Adrenal gland (tissue), 12 donors: ENCODE measurements around the gene ABLIM1. TPM values are rescaled to one million over a fixed set of nuclear protein-coding genes. Genes with fewer than 3 reads are reported as not detected.

Experiments used
- DNase-seq, 7 donors: peaks; one replicate each; pipeline ENCODE4 v3.0.0-alpha.2; 2019 to 2020
- H3K27ac ChIP-seq, 5 donors: fragments of 200-600 bp; sonication (generic) in 4 of 5; 1 replicate in 3 of 5; 2 replicates in 2 of 5; pipeline versions ENCODE4 v1.5.1 to v1.8.0; 2016 to 2020; ENCODE audit warnings: mild to moderate bottlenecking in 1 of 5
- H3K27me3 ChIP-seq: fragments of 200-600 bp; 2 replicates; pipeline ENCODE4 v1.8.0; 2021
- H3K36me3 ChIP-seq, 2 donors: fragments of 200-600 bp; replicated peaks in 1 of 2; 1 replicate in 1 of 2; 2 replicates in 1 of 2; pipeline versions ENCODE4 v1.5.1 to v1.8.0; 2018 to 2022
- H3K4me1 ChIP-seq, 2 donors: fragments of 200-600 bp; replicated peaks in 1 of 2; 1 replicate in 1 of 2; 2 replicates in 1 of 2; pipeline versions ENCODE4 v1.5.1 to v1.8.0; 2018 to 2021
- H3K4me3 ChIP-seq, 4 donors: fragments of 200-600 bp; sonication (generic) in 3 of 4; one replicate each; pipeline ENCODE4 v1.5.1; 2016 to 2018
- H3K9me3 ChIP-seq, 3 donors: fragments of 200-600 bp; sonication (generic) in 1 of 3; replicated peaks in 1 of 3; 1 replicate in 2 of 3; 2 replicates in 1 of 3; pipeline versions ENCODE4 v1.5.1 to v1.8.0; 2016 to 2021
- POLR2A ChIP-seq, 2 donors: fragments of 450-650 bp; IDR thresholded peaks; one replicate each; pipeline ENCODE4 v1.6.1; 2017; ENCODE audit warnings: antibody characterized with exemption in 2 of 2, mild to moderate bottlenecking in 2 of 2, moderate library complexity in 1 of 2
- WGBS, 4 donors: extraction: QIAGEN DNeasy Blood & Tissue Kit in 2 of 4; methylation state at CpG; one replicate each; pipeline versions ENCODE4 v1.1.5 to v1.1.7; 2013 to 2017; 5-methylcytosine and 5-hydroxymethylcytosine counted together
- intact Hi-C, 2 donors: fragments of 100-400 bp; cut with DNase I; formaldehyde crosslinking; loops; one replicate each; pipeline versions ENCODE4 v1.14.1 to v1.15.0; 2022 to 2023
- polyA plus RNA-seq, 3 donors: library from polyadenylated mRNA; stranded (reverse); fragments of 200-250 nt in 2 of 3; fragments of 350-450 nt in 1 of 3; fragmentation: Illumina TruSeq in 1 of 3; extraction: RNeasy Lipid Tissue Mini Kit (QIAGEN cat#74804) in 1 of 3; gene quantifications; one replicate each; pipeline ENCODE4 v1.2.3, GENCODE V29; 2013 to 2014
- total RNA-seq, 9 donors: library from RNA; depleted of rRNA in 4 of 9; stranded (reverse); fragments of >200 nt in 4 of 9; fragments of 120-200 nt in 1 of 9; fragmentation: NEBNext Ultra II Directional in 1 of 9; extraction: Animal tissue kit (Norgen Biotek cat#: 25700) in 1 of 9; gene quantifications; one replicate each; pipeline versions ENCODE4 v1.1.0 to v1.2.4, GENCODE V29; 2013 to 2023
- TF ChIP-seq, protein P1 (sequence below), 6 experiments: fragments of 450-650 bp in 4 of 6; fragments of 200-600 bp in 2 of 6; sonication (generic) in 1 of 6; IDR thresholded peaks; 1 replicate in 5 of 6; 2 replicates in 1 of 6; pipeline versions ENCODE4 v1.5.1 to v1.8.0; 2016 to 2021; ENCODE audit warnings: antibody characterized with exemption in 6 of 6, mild to moderate bottlenecking in 2 of 6, moderate library complexity in 1 of 6
- donor health status: healthy with polysubstance abuse.
- donor health status: Bipolar disorder and iron deficiency.
- donor health status: DM: yes; HTN: yes; CAD: no.
- donor health status: DM: no; HTN: no; CAD: no.
- donor health status: DM: no; HTN: no; CAD: no.
- donor health status: DM: yes; HTN: yes; CAD: no.

Gene ABLIM1
- total and polyA plus RNA-seq, 12 donors, result 7.9 to 430 (median 185) TPM

DNA sequence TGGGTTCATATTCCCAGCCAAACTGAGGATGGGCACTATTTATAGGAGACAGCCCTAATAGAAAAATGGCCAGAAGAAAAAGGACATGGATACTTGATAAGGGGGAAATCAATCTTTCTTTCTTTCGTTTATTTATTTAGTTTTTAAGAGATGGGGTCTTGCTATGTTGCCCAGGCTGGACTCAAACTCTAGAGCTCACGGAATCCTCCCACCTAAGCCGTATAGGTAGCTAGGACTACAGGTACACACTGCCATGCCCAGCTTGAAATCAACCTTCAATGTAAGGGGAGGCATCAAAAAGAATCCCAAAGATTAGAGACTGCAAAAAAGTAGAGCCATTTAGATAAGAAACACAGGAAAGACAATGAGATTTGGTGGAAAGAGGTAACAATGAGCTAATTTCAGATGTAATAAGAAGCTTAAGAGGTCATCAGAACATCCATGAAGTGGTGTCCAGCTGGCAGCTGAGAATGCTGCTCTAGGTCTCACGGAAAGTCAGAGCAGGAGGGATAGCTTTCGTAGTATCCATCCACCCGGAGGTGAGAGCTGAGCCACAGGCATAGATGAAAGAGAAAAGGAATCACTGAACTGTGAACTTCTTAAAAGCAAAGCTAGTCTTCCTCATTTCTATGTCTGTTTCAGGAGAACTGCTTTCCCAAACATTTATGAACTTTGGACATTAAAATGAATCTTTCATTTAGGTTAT is 10.5 kb upstream of the ABLIM1 start:
- H3K4me1 ChIP-seq, result peaks cover 9 to 24% of the 10 kb centered on the region in 2 donors
- no peaks in the 10 kb centered on the region for H3K9me3 ChIP-seq
- H3K4me3 ChIP-seq, result no peak overlapping the region
- no peaks in the 10 kb centered on the region for H3K27me3 ChIP-seq
- intact Hi-C loops, result no loop called here
- no peak overlapping the region for H3K27ac ChIP-seq
- 89 to 93% (median 90%) methylated on average over 6 of the region's 6 CpGs for WGBS, 4 donors
- TF ChIP-seq POLR2A (IDR thresholded peaks at IDR 0.05), result no peak
- TF ChIP-seq, protein P1, sequence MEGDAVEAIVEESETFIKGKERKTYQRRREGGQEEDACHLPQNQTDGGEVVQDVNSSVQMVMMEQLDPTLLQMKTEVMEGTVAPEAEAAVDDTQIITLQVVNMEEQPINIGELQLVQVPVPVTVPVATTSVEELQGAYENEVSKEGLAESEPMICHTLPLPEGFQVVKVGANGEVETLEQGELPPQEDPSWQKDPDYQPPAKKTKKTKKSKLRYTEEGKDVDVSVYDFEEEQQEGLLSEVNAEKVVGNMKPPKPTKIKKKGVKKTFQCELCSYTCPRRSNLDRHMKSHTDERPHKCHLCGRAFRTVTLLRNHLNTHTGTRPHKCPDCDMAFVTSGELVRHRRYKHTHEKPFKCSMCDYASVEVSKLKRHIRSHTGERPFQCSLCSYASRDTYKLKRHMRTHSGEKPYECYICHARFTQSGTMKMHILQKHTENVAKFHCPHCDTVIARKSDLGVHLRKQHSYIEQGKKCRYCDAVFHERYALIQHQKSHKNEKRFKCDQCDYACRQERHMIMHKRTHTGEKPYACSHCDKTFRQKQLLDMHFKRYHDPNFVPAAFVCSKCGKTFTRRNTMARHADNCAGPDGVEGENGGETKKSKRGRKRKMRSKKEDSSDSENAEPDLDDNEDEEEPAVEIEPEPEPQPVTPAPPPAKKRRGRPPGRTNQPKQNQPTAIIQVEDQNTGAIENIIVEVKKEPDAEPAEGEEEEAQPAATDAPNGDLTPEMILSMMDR (IDR thresholded peaks at IDR 0.05), result no peak
- H3K36me3 ChIP-seq, result no peaks in the 10 kb centered on the region
- DNase-seq, result no peak

DNA sequence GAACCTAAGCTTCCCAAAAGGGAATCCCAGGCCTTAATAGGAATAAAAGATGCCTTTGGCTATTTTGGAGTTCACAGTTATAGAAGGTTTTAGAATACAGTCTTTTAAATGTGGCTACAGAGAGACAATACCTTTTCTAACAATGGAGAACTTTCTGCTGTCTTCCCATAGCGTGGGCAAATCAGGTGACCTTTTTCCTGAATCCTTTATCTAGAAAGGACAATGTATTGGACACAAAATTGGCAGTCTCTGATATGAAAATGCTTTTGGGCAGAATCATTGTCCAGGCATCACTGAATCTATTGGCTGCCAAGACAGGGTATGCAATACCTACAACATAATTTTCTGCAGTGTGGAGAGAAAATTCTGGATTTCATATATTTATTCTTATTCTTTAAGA is 7.8 kb upstream of the ABLIM1 start:
- peak overlapping the region in 1 of 5 donors; percentile 44 for H3K27ac ChIP-seq
- H3K36me3 ChIP-seq, result no peaks in the 10 kb centered on the region
- no peaks in the 10 kb centered on the region for H3K27me3 ChIP-seq
- peaks cover 17 to 31% of the 10 kb centered on the region in 2 donors for H3K4me1 ChIP-seq
- H3K4me3 ChIP-seq, result no peak overlapping the region
- 28 to 70% (median 42%) methylated on average over 1 of the region's 1 CpG for WGBS, 4 donors
- intact Hi-C loops, result no loop called here
- no peaks in the 10 kb centered on the region for H3K9me3 ChIP-seq
- DNase-seq, result no peak
- TF ChIP-seq, protein P1 (IDR thresholded peaks at IDR 0.05), result no peak
- TF ChIP-seq POLR2A (IDR thresholded peaks at IDR 0.05), result no peak

DNA sequence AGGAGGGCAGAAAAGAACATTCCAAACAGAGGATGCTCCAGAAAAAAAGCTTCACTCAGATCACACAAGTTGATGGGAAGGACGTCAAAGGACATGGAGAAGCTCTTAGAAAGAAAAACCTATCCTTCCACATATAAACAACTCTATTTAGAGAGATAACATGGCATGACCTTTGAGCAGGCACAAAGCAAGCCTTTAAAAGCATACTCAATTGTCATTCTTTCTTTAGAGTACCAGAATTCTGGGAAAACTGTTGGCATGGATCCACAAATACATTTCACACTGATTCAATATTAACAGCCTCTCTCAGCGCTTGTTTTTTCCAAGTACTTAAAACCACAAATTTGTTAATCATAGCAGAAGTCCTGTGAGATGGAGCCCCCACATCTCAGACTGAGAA is 7.3 kb upstream of the ABLIM1 start:
- no peak overlapping the region for H3K4me3 ChIP-seq
- intact Hi-C loops, result no loop called here
- H3K4me1 ChIP-seq, result peaks cover 17 to 31% of the 10 kb centered on the region in 2 donors
- WGBS, 4 donors, result 64 to 75% (median 71%) methylated on average over 2 of the region's 2 CpGs
- H3K27me3 ChIP-seq, result no peaks in the 10 kb centered on the region
- H3K36me3 ChIP-seq, result no peaks in the 10 kb centered on the region
- TF ChIP-seq, protein P1 (IDR thresholded peaks at IDR 0.05), result no peak
- no peak for DNase-seq
- H3K27ac ChIP-seq, result peak overlapping the region in 1 of 5 donors; percentile 44
- no peaks in the 10 kb centered on the region for H3K9me3 ChIP-seq

DNA sequence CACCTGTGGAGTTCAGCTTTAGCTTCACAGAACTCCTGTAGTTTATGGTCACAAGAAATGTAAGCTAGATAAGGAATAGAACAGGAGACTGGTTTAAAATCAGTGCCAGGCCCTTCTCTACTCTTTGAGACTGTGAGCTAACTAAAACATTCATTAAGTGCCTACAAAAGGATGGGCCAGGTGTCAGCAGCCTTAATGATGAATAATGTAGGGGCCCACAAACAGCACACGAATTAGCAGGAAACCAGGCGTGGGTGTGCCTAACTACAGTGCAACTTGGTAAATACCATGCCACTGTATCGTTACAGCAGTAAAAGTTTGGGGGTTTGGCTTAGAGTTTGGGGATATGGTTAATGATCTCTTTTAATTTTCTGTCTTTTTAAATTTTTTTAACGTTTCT is 6.1 kb upstream of the ABLIM1 start:
- no peak for TF ChIP-seq POLR2A (IDR thresholded peaks at IDR 0.05)
- TF ChIP-seq, protein P1 (IDR thresholded peaks at IDR 0.05), result no peak
- no peak for DNase-seq
- H3K36me3 ChIP-seq, result no peaks in the 10 kb centered on the region
- H3K9me3 ChIP-seq, result no peaks in the 10 kb centered on the region
- WGBS, 4 donors, result 75 to 83% (median 79%) methylated on average over 4 of the region's 4 CpGs
- H3K27ac ChIP-seq, result peak overlapping the region in 4 of 5 donors; percentile 45 to 72 (median 64)
- intact Hi-C loops, result no loop called here
- peaks cover 17 to 31% of the 10 kb centered on the region in 2 donors for H3K4me1 ChIP-seq
- no peak overlapping the region for H3K4me3 ChIP-seq
- no peaks in the 10 kb centered on the region for H3K27me3 ChIP-seq
